NOMO-1 (cell line): ENCODE measurements around the gene GRAMD1A.

Experiments
- DNase-seq, 2 experiments: peaks; one replicate each; lab custom pipeline; 2025; ENCODE audit not compliant: unreplicated experiment in 2 of 2; lab: John Stamatoyannopoulos, UW

The GRAMD1A gene

GRCh38 chr19:35033067-35034004 lies 33.2 kb downstream of the GRAMD1A start:
- no peak for DNase-seq

GRCh38 chr19:35034005-35034502 lies 33.9 kb downstream of the GRAMD1A start:
- no peak for DNase-seq

- no peak for DNase-seq
Measured at GRCh38 chr19:35034588-35035382, 34.7 kb downstream of the GRAMD1A start.

GRCh38 chr19:35037716-35038622 lies 37.8 kb downstream of the GRAMD1A start:
- DNase-seq, result no peak

GRCh38 chr19:35038623-35039512 lies 38.7 kb downstream of the GRAMD1A start:
- peak in 1 of 2 experiments; percentile 18 for DNase-seq

GRCh38 chr19:35039881-35040825 lies 40.0 kb downstream of the GRAMD1A start:
- no peak for DNase-seq

GRCh38 chr19:35040826-35041547 lies 40.9 kb downstream of the GRAMD1A start:
- DNase-seq, result no peak

- DNase-seq, result no peak
Measured at GRCh38 chr19:35041548-35042055, 41.5 kb downstream of the GRAMD1A start, which contains the start of gene HPN. HPN (plus strand) TSS chr19:35041721; CDS start chr19:35042507, 786 bp downstream.

GRCh38 chr19:35042056-35042730 lies 42.1 kb downstream of the GRAMD1A start:
- no peak for DNase-seq

GRCh38 chr19:35042954-35043604 lies 43.0 kb downstream of the GRAMD1A start:
- DNase-seq, result no peak

- no peak for DNase-seq
Measured at GRCh38 chr19:35043906-35044305, 43.8 kb downstream of the GRAMD1A start.

GRCh38 chr19:35044317-35045117 lies 44.4 kb downstream of the GRAMD1A start:
- DNase-seq, result peak in 1 of 2 experiments; percentile 22

- DNase-seq, result peak in 1 of 2 experiments; percentile 34
Measured at GRCh38 chr19:35045667-35046300, 45.7 kb downstream of the GRAMD1A start.

GRCh38 chr19:35046461-35046860 lies 46.3 kb downstream of the GRAMD1A start:
- no peak for DNase-seq

- DNase-seq, result no peak
Measured at GRCh38 chr19:35048911-35049411, 48.8 kb downstream of the GRAMD1A start.
